HCT116 (cell line): Measurements from ENCODE around the gene ENTPD6. TPM values are rescaled to one million over a fixed set of nuclear protein-coding genes. Genes with fewer than 3 reads are reported as not detected.

ENCODE experiments used
- ATAC-seq: fragments of 200-7000 bp; cut with Tn5 transposase; 2 replicates; pipeline ENCODE4 v1.9.1; 2020; ENCODE audit warnings: mild to moderate bottlenecking, moderate library complexity
- BruUV-seq: library from RNA; stranded (reverse); fragments of 400-500 nt; replicated peaks from 2 replicates; lab custom pipeline; 2021; lab: Mats Ljungman, UMichigan
- CTCF ChIA-PET: fragments of 300-600 bp; sonication (Branson Sonifier 250); formaldehyde crosslinking; loops from one replicate; lab custom pipeline; 2021; ENCODE audit warnings: antibody characterized with exemption; lab: Charles Lee
- POLR2A ChIA-PET: fragments of 300-600, 350-600 bp; sonication (Branson Sonifier 250); formaldehyde crosslinking; loops from one replicate; lab custom pipeline; 2021; ENCODE audit warnings: antibody characterized with exemption; lab: Charles Lee
- RAD21 ChIA-PET, 2 experiments: fragments of 300-600 bp; sonication (Branson Sonifier 250); formaldehyde crosslinking; loops; one replicate each; lab custom pipeline; 2023; ENCODE audit warnings: low total read pairs in 2 of 2; ENCODE audit not compliant: uncharacterized antibody in 2 of 2, unreplicated experiment in 2 of 2, low non-redundant PET in 1 of 2; lab: Charles Lee
- DNase-seq: peaks from one replicate; pipeline ENCODE4 v3.0.0-alpha.2; 2010; ENCODE audit warnings: low read depth, low spot score
- H2AFZ ChIP-seq: fragments of 200-600 bp; shearing (Covaris generic), sonication (generic); 2 replicates; pipeline ENCODE4 v1.6.1; 2017; ENCODE audit warnings: low read depth, mixed run types, mixed read lengths, antibody characterized with exemption, low read length; ENCODE audit not compliant: poor library complexity, severe bottlenecking
- H3K27ac ChIP-seq: 2 replicates; pipeline ENCODE4 v1.5.1; 2012; ENCODE audit warnings: low read depth, low read length
- H3K27me3 ChIP-seq: fragments of 200-600 bp; sonication (generic); 2 replicates; pipeline ENCODE4 v1.6.1; 2016; ENCODE audit warnings: mixed run types, low read length, mixed read lengths; ENCODE audit not compliant: insufficient read depth
- H3K36me3 ChIP-seq, 2 experiments: fragments of 200-500 bp in 1 of 2; fragments of 200-600 bp in 1 of 2; sonication (Bioruptor generic) in 1 of 2; sonication (generic) in 1 of 2; 2 replicates each; pipeline versions ENCODE4 v1.5.1 to v1.6.1; 2014 to 2016; ENCODE audit warnings: low read length in 2 of 2, inconsistent platforms in 1 of 2, mixed read lengths in 1 of 2, mixed run types in 1 of 2; ENCODE audit not compliant: insufficient read depth in 2 of 2, control insufficient read depth in 1 of 2
- H3K4me1 ChIP-seq, 2 experiments: fragments of 200-600 bp in 1 of 2; sonication (generic) in 1 of 2; 2 replicates each; pipeline versions ENCODE4 v1.5.1 to v1.6.1; 2012 to 2017; ENCODE audit warnings: low read length in 2 of 2, inconsistent platforms in 1 of 2, mild to moderate bottlenecking in 1 of 2, mixed read lengths in 1 of 2, mixed run types in 1 of 2, moderate library complexity in 1 of 2; ENCODE audit not compliant: insufficient read depth in 2 of 2, control insufficient read depth in 1 of 2
- H3K4me2 ChIP-seq: fragments of 200-600 bp; sonication (generic); 2 replicates; pipeline ENCODE4 v1.6.1; 2017; ENCODE audit warnings: mixed run types, low read length, mixed read lengths
- H3K4me3 ChIP-seq, 2 experiments: fragments of 200-600 bp in 1 of 2; sonication (generic) in 1 of 2; replicated peaks in 1 of 2; 2 replicates each; pipeline ENCODE4 v1.5.1; 2011 to 2016; ENCODE audit warnings: low read length in 2 of 2, control low read depth in 1 of 2, low read depth in 1 of 2, mild to moderate bottlenecking in 1 of 2, mixed read lengths in 1 of 2, mixed run types in 1 of 2
- H3K79me2 ChIP-seq: fragments of 200-600 bp; sonication (generic); 2 replicates; pipeline ENCODE4 v1.6.1; 2017; ENCODE audit warnings: mild to moderate bottlenecking, mixed run types, low read length, moderate library complexity, mixed read lengths; ENCODE audit not compliant: insufficient read depth
- H3K9ac ChIP-seq: fragments of 200-600 bp; sonication (generic); 2 replicates; pipeline ENCODE4 v1.6.1; 2016; ENCODE audit warnings: low read length, mixed read lengths
- H3K9me2 ChIP-seq: fragments of 200-600 bp; sonication (generic), shearing (Covaris generic); 2 replicates; pipeline ENCODE4 v1.6.1; 2017; ENCODE audit warnings: mixed run types, mild to moderate bottlenecking, moderate library complexity; ENCODE audit not compliant: insufficient read depth
- H3K9me3 ChIP-seq, 2 experiments: fragments of 200-500 bp in 1 of 2; fragments of 200-600 bp in 1 of 2; sonication (Bioruptor generic) in 1 of 2; sonication (generic) in 1 of 2; 2 replicates each; pipeline ENCODE4 v1.6.1; 2014 to 2017; ENCODE audit warnings: low read length in 2 of 2, mixed read lengths in 2 of 2, inconsistent platforms in 1 of 2, low read depth in 1 of 2, mild to moderate bottlenecking in 1 of 2, mixed run types in 1 of 2, moderate library complexity in 1 of 2; ENCODE audit not compliant: control insufficient read depth in 1 of 2, insufficient read depth in 1 of 2
- H4K20me1 ChIP-seq: fragments of 200-600 bp; sonication (generic), shearing (Covaris generic); 2 replicates; pipeline ENCODE4 v1.6.1; 2017; ENCODE audit warnings: mixed run types, mild to moderate bottlenecking, moderate library complexity; ENCODE audit not compliant: insufficient read depth
- CBX3 ChIP-seq: IDR thresholded peaks from 2 replicates; pipeline ENCODE4 v1.6.1; 2012; ENCODE audit warnings: low read depth
- ELF1 ChIP-seq: IDR thresholded peaks from 2 replicates; pipeline ENCODE4 v1.6.1; 2012; ENCODE audit warnings: low read depth, borderline replicate concordance
- EZH2 ChIP-seq: fragments of 200-600 bp; sonication (generic); IDR thresholded peaks from 2 replicates; pipeline ENCODE4 v1.6.1; 2017; ENCODE audit warnings: antibody characterized with exemption, mixed run types
- FOSL1 ChIP-seq: IDR thresholded peaks from 2 replicates; pipeline ENCODE4 v1.6.1; 2012; ENCODE audit warnings: low read depth
- JUND ChIP-seq: IDR thresholded peaks from 2 replicates; pipeline ENCODE4 v1.6.1; 2012
- SIN3A ChIP-seq: IDR thresholded peaks from 2 replicates; pipeline ENCODE4 v1.6.1; 2012; ENCODE audit warnings: low read depth
- SRF ChIP-seq: IDR thresholded peaks from 2 replicates; pipeline ENCODE4 v1.6.1; 2012; ENCODE audit warnings: low read depth
- YY1 ChIP-seq: IDR thresholded peaks from 2 replicates; pipeline ENCODE4 v1.6.1; 2011; ENCODE audit warnings: low read length, low read depth, moderate library complexity, mild to moderate bottlenecking; ENCODE audit not compliant: insufficient replicate concordance; ENCODE audit errors: extremely low read depth
- ZFX ChIP-seq: fragments of 450-650 bp; IDR thresholded peaks from 2 replicates; pipeline ENCODE4 v1.6.1; 2017
- ZNF274 ChIP-seq: fragments of 200-500 bp; sonication (Bioruptor generic); IDR thresholded peaks from 2 replicates; pipeline ENCODE4 v1.6.1; 2014; ENCODE audit warnings: mild to moderate bottlenecking, low read depth, low read length, inconsistent platforms
- intact Hi-C: fragments of 100-400 bp; cut with micrococcal nuclease; formaldehyde crosslinking; loops from 2 replicates; pipeline ENCODE4 v1.10.0; 2022
- total RNA-seq: library from RNA; stranded (reverse); gene quantifications from one replicate; pipeline ENCODE4 v1.2.1, GENCODE V29; 2021; ENCODE audit not compliant: unreplicated experiment
- TF ChIP-seq, protein P1 (sequence below), 3 experiments: fragments of 200-600 bp in 1 of 3; sonication (generic) in 1 of 3; IDR thresholded peaks in 2 of 3; conservative IDR thresholded peaks in 1 of 3; 2 replicates each; pipeline ENCODE4 v1.5.1; 2012 to 2017; ENCODE audit warnings: low read depth in 2 of 3, low read length in 2 of 3, antibody characterized with exemption in 1 of 3, borderline replicate concordance in 1 of 3, control low read depth in 1 of 3, mild to moderate bottlenecking in 1 of 3, mixed read lengths in 1 of 3, mixed run types in 1 of 3, moderate library complexity in 1 of 3; ENCODE audit not compliant: insufficient read depth in 1 of 3
- TF ChIP-seq, protein P2 (sequence below): IDR thresholded peaks from 2 replicates; pipeline ENCODE4 v1.6.1; 2012

Gene ENTPD6
- total RNA-seq, 1 experiment from 2014 or later: 89.2 TPM

DNA sequence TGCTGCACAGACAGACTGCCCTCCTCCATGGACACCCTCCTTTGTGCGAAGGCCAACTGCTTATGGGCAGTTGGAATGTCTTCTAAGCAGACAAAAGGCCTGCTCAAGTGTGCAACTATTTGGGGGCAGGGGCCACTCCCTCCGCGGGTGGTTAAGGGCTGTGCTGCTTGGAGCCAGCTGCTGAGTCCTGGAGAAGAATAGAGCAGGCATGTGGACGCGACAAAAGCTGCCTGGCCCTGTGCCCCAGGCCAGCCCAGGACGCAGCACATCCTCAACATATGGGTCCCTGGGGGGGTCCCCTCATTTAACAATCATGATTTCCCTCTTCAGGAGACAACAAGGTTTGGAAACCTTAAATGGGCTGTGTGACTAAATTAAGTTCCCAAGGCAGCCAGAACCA is 45.5 kb upstream of the ENTPD6 start:
- no peak for ATAC-seq
- Histone ChIP-seq H3K27me3 (no peaks in the 10 kb centered on the region), H3K27ac (no peak overlapping the region), H3K4me2 (no peak overlapping the region), H3K4me3 (no peak overlapping the region), H3K79me2 (no peaks in the 10 kb centered on the region), H2AFZ (no peak overlapping the region), H3K9me3 (no peaks in the 10 kb centered on the region), H3K36me3 (no peaks in the 10 kb centered on the region), H3K9ac (no peak overlapping the region)
- RAD21 ChIA-PET: no interaction called here
- DNase-seq: no peak
- BruUV-seq: no TSS peak
- intact Hi-C loops: no loop called here
- TF ChIP-seq, protein P1, sequence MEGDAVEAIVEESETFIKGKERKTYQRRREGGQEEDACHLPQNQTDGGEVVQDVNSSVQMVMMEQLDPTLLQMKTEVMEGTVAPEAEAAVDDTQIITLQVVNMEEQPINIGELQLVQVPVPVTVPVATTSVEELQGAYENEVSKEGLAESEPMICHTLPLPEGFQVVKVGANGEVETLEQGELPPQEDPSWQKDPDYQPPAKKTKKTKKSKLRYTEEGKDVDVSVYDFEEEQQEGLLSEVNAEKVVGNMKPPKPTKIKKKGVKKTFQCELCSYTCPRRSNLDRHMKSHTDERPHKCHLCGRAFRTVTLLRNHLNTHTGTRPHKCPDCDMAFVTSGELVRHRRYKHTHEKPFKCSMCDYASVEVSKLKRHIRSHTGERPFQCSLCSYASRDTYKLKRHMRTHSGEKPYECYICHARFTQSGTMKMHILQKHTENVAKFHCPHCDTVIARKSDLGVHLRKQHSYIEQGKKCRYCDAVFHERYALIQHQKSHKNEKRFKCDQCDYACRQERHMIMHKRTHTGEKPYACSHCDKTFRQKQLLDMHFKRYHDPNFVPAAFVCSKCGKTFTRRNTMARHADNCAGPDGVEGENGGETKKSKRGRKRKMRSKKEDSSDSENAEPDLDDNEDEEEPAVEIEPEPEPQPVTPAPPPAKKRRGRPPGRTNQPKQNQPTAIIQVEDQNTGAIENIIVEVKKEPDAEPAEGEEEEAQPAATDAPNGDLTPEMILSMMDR (IDR thresholded peaks at IDR 0.05 in 2 of 3, conservative IDR thresholded peaks at IDR 0.05 in 1 of 3; ENCODE audit: borderline replicate concordance in 1 of 3, insufficient read depth in 1 of 3, low read depth in 2 of 3, low read length in 2 of 3): no peak
- no peak for TF ChIP-seq FOSL1
- no peak for TF ChIP-seq ELF1
- no peak for TF ChIP-seq ZNF274
- TF ChIP-seq JUND: no peak
- no peak for TF ChIP-seq SIN3A
- TF ChIP-seq SRF: no peak
- no peak for TF ChIP-seq ZFX
- TF ChIP-seq CBX3: no peak
- no peak for TF ChIP-seq YY1
- TF ChIP-seq, protein P2, sequence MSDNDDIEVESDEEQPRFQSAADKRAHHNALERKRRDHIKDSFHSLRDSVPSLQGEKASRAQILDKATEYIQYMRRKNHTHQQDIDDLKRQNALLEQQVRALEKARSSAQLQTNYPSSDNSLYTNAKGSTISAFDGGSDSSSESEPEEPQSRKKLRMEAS: no peak
- no peak for TF ChIP-seq EZH2
- TF ChIP-seq, all 23 proteins: peak for 0
- POLR2A ChIA-PET: no interaction called here
- CTCF ChIA-PET: no interaction called here
- Histone ChIP-seq H4K20me1 (no peaks in the 10 kb centered on the region), H3K4me1 (no peaks in the 10 kb centered on the region), H3K9me2 (no peaks in the 10 kb centered on the region)
